Measurements from ENCODE around the gene EFCAB7.

The EFCAB7 gene

GRCh38 chr1:63615768-63616420 is 92.6 kb downstream of the EFCAB7 start:
- peak; percentile 52 for TF ChIP-seq CTCF (IDR thresholded peaks at IDR 0.05; ENCODE audit: low read depth, low read length)
- no peaks in the 10 kb centered on the region for H3K4me1 ChIP-seq
- no peaks in the 10 kb centered on the region for H3K9me3 ChIP-seq
- no peaks in the 10 kb centered on the region for H3K27me3 ChIP-seq
- H3K36me3 ChIP-seq = no peaks in the 10 kb centered on the region
- H3K4me3 ChIP-seq (ENCODE audit: low read depth, low read length) = no peak overlapping the region
- peak; percentile 35 for DNase-seq

DNA sequence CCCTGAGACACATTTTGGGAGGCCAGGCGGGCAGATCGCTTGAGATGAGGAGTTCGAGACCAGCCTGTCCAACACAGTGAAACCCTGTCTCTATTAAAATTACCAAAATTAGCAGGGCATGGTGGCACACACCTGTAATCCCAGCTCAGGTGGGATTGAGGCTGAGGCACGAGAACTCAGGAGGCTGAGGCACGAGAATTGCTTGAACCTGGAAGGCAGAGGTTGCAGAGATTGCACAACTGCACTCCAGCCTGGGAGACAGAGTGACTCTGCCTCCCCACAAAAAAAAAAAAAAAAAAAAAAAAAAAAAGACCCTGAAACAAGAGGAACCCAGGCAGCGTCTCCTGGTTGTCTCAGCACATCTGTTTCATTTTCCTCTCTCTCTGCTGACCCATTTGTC is 94.1 kb downstream of the EFCAB7 start:
- Histone ChIP-seq H3K4me1 (no peaks in the 10 kb centered on the region), H3K9me3 (no peaks in the 10 kb centered on the region), H3K4me3 (ENCODE audit: low read depth, low read length) (no peak overlapping the region), H3K27me3 (no peaks in the 10 kb centered on the region), H3K36me3 (no peaks in the 10 kb centered on the region)
- TF ChIP-seq CTCF (IDR thresholded peaks at IDR 0.05; ENCODE audit: low read depth, low read length) = no peak
- no peak for DNase-seq

DNA sequence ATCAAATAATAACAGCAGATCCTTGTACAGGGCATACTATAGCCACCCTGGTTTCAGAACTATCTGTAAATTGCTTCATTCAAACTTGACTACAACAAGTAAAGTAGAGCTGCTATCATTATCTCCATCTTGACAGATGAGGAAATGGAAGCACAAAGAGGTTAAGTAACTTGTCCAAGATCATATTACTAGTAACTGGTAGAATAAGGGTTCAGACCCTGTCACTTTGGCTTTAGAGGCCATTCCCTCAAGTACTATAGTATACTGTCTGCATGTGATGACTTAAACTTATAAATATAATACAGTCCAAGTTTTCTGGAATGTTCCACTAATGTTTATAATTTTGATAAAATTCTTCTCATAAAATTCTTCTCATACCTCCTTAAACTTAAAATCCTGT is 94.7 kb downstream of the EFCAB7 start:
- no peak for TF ChIP-seq CTCF (IDR thresholded peaks at IDR 0.05; ENCODE audit: low read depth, low read length)
- H3K36me3 ChIP-seq = no peaks in the 10 kb centered on the region

GRCh38 chr1:63619558-63619957 is 96.2 kb downstream of the EFCAB7 start:
- H3K4me3 ChIP-seq (ENCODE audit: low read depth, low read length) = no peak overlapping the region
- DNase-seq = no peak
- H3K4me1 ChIP-seq = no peaks in the 10 kb centered on the region
- TF ChIP-seq CTCF (IDR thresholded peaks at IDR 0.05; ENCODE audit: low read depth, low read length) = no peak
- H3K27me3 ChIP-seq = no peaks in the 10 kb centered on the region
- H3K36me3 ChIP-seq = no peaks in the 10 kb centered on the region
- no peaks in the 10 kb centered on the region for H3K9me3 ChIP-seq

More for the DNA sequence above, 94.7 kb downstream of the EFCAB7 start:
- Histone ChIP-seq H3K4me3 (ENCODE audit: low read depth, low read length) (no peak overlapping the region), H3K9me3 (no peaks in the 10 kb centered on the region), H3K4me1 (no peaks in the 10 kb centered on the region), H3K27me3 (no peaks in the 10 kb centered on the region)
- DNase-seq = no peak

DNA sequence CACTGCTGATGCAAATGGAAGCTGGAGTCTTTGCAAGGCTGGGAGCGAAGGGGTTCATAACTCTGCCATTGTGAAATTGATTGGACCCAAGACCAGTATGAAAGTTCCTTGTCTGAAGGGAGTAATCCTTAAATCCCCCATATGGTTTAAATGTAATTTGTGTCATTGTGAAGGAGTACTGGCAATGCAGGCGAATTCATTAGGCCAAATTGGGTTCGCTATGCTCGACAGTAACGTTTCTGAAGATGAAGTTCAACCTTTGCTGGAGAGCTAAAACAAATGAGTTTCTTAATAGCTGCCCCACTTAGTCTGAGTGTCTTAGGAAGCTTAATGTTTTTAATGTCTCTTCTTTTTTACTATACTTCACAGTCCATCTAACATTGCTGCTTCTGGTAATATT is 97.3 kb downstream of the EFCAB7 start:
- H3K27me3 ChIP-seq = no peaks in the 10 kb centered on the region
- no peak for DNase-seq
- no peaks in the 10 kb centered on the region for H3K4me1 ChIP-seq
- H3K36me3 ChIP-seq = no peaks in the 10 kb centered on the region
- TF ChIP-seq CTCF (IDR thresholded peaks at IDR 0.05; ENCODE audit: low read depth, low read length) = no peak
- no peaks in the 10 kb centered on the region for H3K9me3 ChIP-seq
- no peak overlapping the region for H3K4me3 ChIP-seq (ENCODE audit: low read depth, low read length)

DNA sequence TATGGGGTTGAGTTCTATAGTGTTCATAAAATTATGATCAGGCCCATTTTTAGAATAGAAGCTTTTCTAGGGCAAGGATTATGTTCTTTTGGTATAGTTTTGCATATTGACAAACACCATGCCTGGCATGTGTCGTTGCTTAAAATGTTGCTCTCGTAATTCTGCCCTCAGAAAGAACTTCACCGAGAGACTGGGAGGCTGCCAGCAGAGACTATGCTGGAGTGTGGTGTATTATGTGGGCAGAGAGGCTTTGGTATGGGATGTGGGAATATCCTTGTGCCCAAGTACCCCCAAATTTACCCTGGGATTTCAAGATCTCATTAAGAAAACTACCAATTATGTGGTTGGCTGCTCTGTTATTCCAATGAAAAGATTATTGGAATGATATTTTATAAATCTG is 97.8 kb downstream of the EFCAB7 start:
- Histone ChIP-seq H3K4me1 (no peaks in the 10 kb centered on the region), H3K36me3 (no peaks in the 10 kb centered on the region), H3K27me3 (no peaks in the 10 kb centered on the region), H3K9me3 (no peaks in the 10 kb centered on the region), H3K4me3 (ENCODE audit: low read depth, low read length) (no peak overlapping the region)
- no peak for DNase-seq
- TF ChIP-seq CTCF (IDR thresholded peaks at IDR 0.05; ENCODE audit: low read depth, low read length) = no peak

All from BE2C (cell line).